GM18498 (cell line): ENCODE measurements around the gene KLHDC4.

ENCODE experiments used
- ATAC-seq: cut with Tn5 transposase; IDR thresholded peaks from one replicate; pipeline ENCODE4 v1.9.1; 2021; ENCODE audit warnings: mild to moderate bottlenecking, moderate library complexity; ENCODE audit not compliant: unreplicated experiment

KLHDC4 gene

GRCh38 chr16:87701505-87701921 is 64.3 kb downstream of the KLHDC4 start:
- no peak for ATAC-seq

GRCh38 chr16:87701078-87701460 is 64.7 kb downstream of the KLHDC4 start:
- no peak for ATAC-seq

- no peak for ATAC-seq
Observed at GRCh38 chr16:87700406-87701077, 65.2 kb downstream of the KLHDC4 start.

- no peak for ATAC-seq
Observed at GRCh38 chr16:87698676-87699199, 67.0 kb downstream of the KLHDC4 start.

- ATAC-seq, result no peak
Observed at GRCh38 chr16:87698241-87698640, 67.5 kb downstream of the KLHDC4 start.

- ATAC-seq, result no peak
Observed at GRCh38 chr16:87697792-87698191, 68.0 kb downstream of the KLHDC4 start.

- no peak for ATAC-seq
Observed at GRCh38 chr16:87697256-87697655, 68.5 kb downstream of the KLHDC4 start.

GRCh38 chr16:87696726-87697125 is 69.1 kb downstream of the KLHDC4 start:
- ATAC-seq, result no peak

GRCh38 chr16:87695534-87695933 is 70.3 kb downstream of the KLHDC4 start:
- ATAC-seq, result no peak

- no peak for ATAC-seq
Observed at GRCh38 chr16:87694441-87695125, 71.2 kb downstream of the KLHDC4 start.

GRCh38 chr16:87693827-87694226 is 72.0 kb downstream of the KLHDC4 start:
- ATAC-seq, result no peak

- no peak for ATAC-seq
Observed at GRCh38 chr16:87692756-87693155, 73.0 kb downstream of the KLHDC4 start.

GRCh38 chr16:87692176-87692575 is 73.6 kb downstream of the KLHDC4 start:
- ATAC-seq, result no peak

- ATAC-seq, result no peak
Observed at GRCh38 chr16:87691686-87692079, 74.1 kb downstream of the KLHDC4 start.

- ATAC-seq, result no peak
Observed at GRCh38 chr16:87690911-87691685, 74.7 kb downstream of the KLHDC4 start.

- no peak for ATAC-seq
Observed at GRCh38 chr16:87689956-87690465, 75.8 kb downstream of the KLHDC4 start.

- ATAC-seq, result no peak
Observed at GRCh38 chr16:87688876-87689815, 76.6 kb downstream of the KLHDC4 start.

GRCh38 chr16:87687998-87688529 is 77.7 kb downstream of the KLHDC4 start:
- ATAC-seq, result no peak

- no peak for ATAC-seq
Observed at GRCh38 chr16:87687126-87687910, 78.5 kb downstream of the KLHDC4 start.
